HG02610 (cell line): Measurements from ENCODE around the gene GRAMD1B.

ENCODE experiments used
- ATAC-seq: cut with Tn5 transposase; IDR thresholded peaks from one replicate; pipeline ENCODE4 v1.9.1; 2021; ENCODE audit warnings: mild to moderate bottlenecking, moderate library complexity; ENCODE audit not compliant: unreplicated experiment

Gene GRAMD1B

GRCh38 chr11:123429913-123430720 lies at the start of gene GRAMD1B:
Gene GRAMD1B, plus strand, starts transcription at chr11:123430269. Its CDS starts 524 bp downstream, at chr11:123430793.
- ATAC-seq: peak; percentile 66

GRCh38 chr11:123381149-123381548 lies 48.9 kb upstream of the GRAMD1B start:
- ATAC-seq: no peak

GRCh38 chr11:123381817-123382554 lies 48.1 kb upstream of the GRAMD1B start:
- ATAC-seq: peak; percentile 79

GRCh38 chr11:123382555-123383074 lies 47.5 kb upstream of the GRAMD1B start:
- peak; percentile 3 for ATAC-seq

- ATAC-seq: no peak
Measured at GRCh38 chr11:123384116-123384515, 46.0 kb upstream of the GRAMD1B start.

- ATAC-seq: no peak
Measured at GRCh38 chr11:123386796-123387510, 43.1 kb upstream of the GRAMD1B start.

- ATAC-seq: no peak
Measured at GRCh38 chr11:123388640-123389039, 41.4 kb upstream of the GRAMD1B start.

- ATAC-seq: no peak
Measured at GRCh38 chr11:123390146-123390545, 39.9 kb upstream of the GRAMD1B start.

GRCh38 chr11:123391646-123392348 lies 38.3 kb upstream of the GRAMD1B start:
- no peak for ATAC-seq

- ATAC-seq: no peak
Measured at GRCh38 chr11:123392431-123392830, 37.6 kb upstream of the GRAMD1B start.

GRCh38 chr11:123392844-123393243 lies 37.2 kb upstream of the GRAMD1B start:
- ATAC-seq: no peak

GRCh38 chr11:123393312-123393927 lies 36.6 kb upstream of the GRAMD1B start:
- peak; percentile 73 for ATAC-seq

GRCh38 chr11:123404676-123405075 lies 25.4 kb upstream of the GRAMD1B start:
- no peak for ATAC-seq

- no peak for ATAC-seq
Measured at GRCh38 chr11:123405123-123405592, 24.9 kb upstream of the GRAMD1B start.

GRCh38 chr11:123406441-123407129 lies 23.5 kb upstream of the GRAMD1B start:
- peak; percentile 61 for ATAC-seq

- no peak for ATAC-seq
Measured at GRCh38 chr11:123407130-123407995, 22.7 kb upstream of the GRAMD1B start.

GRCh38 chr11:123407996-123408597 lies 22.0 kb upstream of the GRAMD1B start:
- no peak for ATAC-seq
